Neuronal stem cell (in vitro differentiated cells): ENCODE measurements around the gene APMAP.

ENCODE experiments used
- DNase-seq: peaks from one replicate; pipeline ENCODE4 v3.0.0-alpha.2; 2013; ENCODE audit warnings: low spot score
- H2AFZ ChIP-seq: one replicate; pipeline ENCODE4 v1.6.1; 2013; ENCODE audit warnings: mild to moderate bottlenecking, low read length, inconsistent platforms
- H2AK5ac ChIP-seq: 2 replicates; pipeline ENCODE4 v1.6.1; 2013; ENCODE audit warnings: low read depth, mild to moderate bottlenecking, inconsistent platforms, low read length, moderate library complexity, mixed read lengths
- H2BK120ac ChIP-seq: 2 replicates; pipeline ENCODE4 v1.6.1; 2013; ENCODE audit warnings: low read depth, mild to moderate bottlenecking, inconsistent platforms, low read length, moderate library complexity, mixed read lengths
- H2BK12ac ChIP-seq: one replicate; pipeline ENCODE4 v1.6.1; 2013; ENCODE audit warnings: low read length, inconsistent platforms
- H2BK15ac ChIP-seq: 2 replicates; pipeline ENCODE4 v1.6.1; 2013; ENCODE audit warnings: mild to moderate bottlenecking, low read length, inconsistent platforms, mixed read lengths
- H2BK5ac ChIP-seq: one replicate; pipeline ENCODE4 v1.6.1; 2013; ENCODE audit warnings: inconsistent platforms, mild to moderate bottlenecking, low read length, moderate library complexity
- H3K14ac ChIP-seq: one replicate; pipeline ENCODE4 v1.6.1; 2013; ENCODE audit warnings: low read length, inconsistent platforms
- H3K18ac ChIP-seq: 2 replicates; pipeline ENCODE4 v1.6.1; 2013; ENCODE audit warnings: low read length, inconsistent platforms
- H3K23ac ChIP-seq: 2 replicates; pipeline ENCODE4 v1.6.1; 2013; ENCODE audit warnings: low read depth, mild to moderate bottlenecking, mixed read lengths, low read length, inconsistent platforms; ENCODE audit not compliant: poor library complexity
- H3K27ac ChIP-seq: replicated peaks from 3 replicates; pipeline ENCODE4 v1.5.1; 2013; ENCODE audit warnings: low read length, inconsistent platforms
- H3K27me3 ChIP-seq, 3 experiments: 2 replicates each; pipeline ENCODE4 v1.6.1; 2013; ENCODE audit warnings: low read length in 3 of 3, mild to moderate bottlenecking in 2 of 3, inconsistent platforms in 1 of 3, low read depth in 1 of 3, mixed read lengths in 1 of 3, moderate library complexity in 1 of 3; ENCODE audit not compliant: control insufficient read depth in 3 of 3, insufficient read depth in 3 of 3
- H3K36me3 ChIP-seq, 2 donors: replicated peaks in 1 of 2; 2 replicates each; pipeline ENCODE4 v1.6.1; 2013; ENCODE audit warnings: low read length in 2 of 2; ENCODE audit not compliant: control insufficient read depth in 2 of 2, insufficient read depth in 2 of 2
- H3K4ac ChIP-seq: 2 replicates; pipeline ENCODE4 v1.6.1; 2013; ENCODE audit warnings: inconsistent platforms, mild to moderate bottlenecking, low read length, moderate library complexity
- H3K4me1 ChIP-seq, 2 donors: 1 replicate in 1 of 2; 2 replicates in 1 of 2; pipeline ENCODE4 v1.6.1; 2013; ENCODE audit warnings: low read length in 2 of 2, low read depth in 1 of 2; ENCODE audit not compliant: control insufficient read depth in 2 of 2, insufficient read depth in 1 of 2
- H3K4me2 ChIP-seq: one replicate; pipeline ENCODE4 v1.6.1; 2013; ENCODE audit warnings: mild to moderate bottlenecking, low read length, inconsistent platforms; ENCODE audit not compliant: insufficient read depth, poor library complexity, severe bottlenecking
- H3K4me3 ChIP-seq, 2 donors: 2 replicates each; pipeline ENCODE4 v1.5.1; 2013; ENCODE audit warnings: low read length in 2 of 2, mild to moderate bottlenecking in 2 of 2, inconsistent platforms in 1 of 2, moderate library complexity in 1 of 2
- H3K79me1 ChIP-seq: one replicate; pipeline ENCODE4 v1.6.1; 2013; ENCODE audit warnings: low read depth, mild to moderate bottlenecking, inconsistent platforms, low read length, moderate library complexity
- H3K9ac ChIP-seq: one replicate; pipeline ENCODE4 v1.6.1; 2013; ENCODE audit warnings: mild to moderate bottlenecking, low read depth, low read length, inconsistent platforms; ENCODE audit not compliant: poor library complexity
- H3K9me3 ChIP-seq, 2 donors: replicated peaks in 1 of 2; 2 replicates each; pipeline versions ENCODE3 to v1.6.1; 2013; ENCODE audit warnings: low read length in 2 of 2, mild to moderate bottlenecking in 2 of 2, inconsistent platforms in 1 of 2, low read depth in 1 of 2, mixed read lengths in 1 of 2, moderate library complexity in 1 of 2; ENCODE audit not compliant: control insufficient read depth in 2 of 2, insufficient read depth in 1 of 2
- H4K8ac ChIP-seq: one replicate; pipeline ENCODE4 v1.6.1; 2013; ENCODE audit warnings: low read depth, mild to moderate bottlenecking, inconsistent platforms, low read length, moderate library complexity
- H4K91ac ChIP-seq: one replicate; pipeline ENCODE4 v1.6.1; 2013; ENCODE audit warnings: low read length, low read depth, mild to moderate bottlenecking, inconsistent platforms; ENCODE audit not compliant: poor library complexity
- WGBS, 2 donors: extraction: QIAGEN DNeasy Blood & Tissue Kit; methylation state at CpG; one replicate each; pipeline ENCODE4 v1.1.7; 2013; ENCODE audit warnings: missing lambda C conversion rate in 2 of 2, mixed read lengths in 1 of 2; ENCODE audit not compliant: insufficient read length in 2 of 2, insufficient replicate concordance in 1 of 2; ENCODE audit errors: extremely low coverage in 2 of 2; 5-methylcytosine and 5-hydroxymethylcytosine counted together

Gene APMAP

GRCh38 chr20:24953621-24954133, 38.9 kb downstream of the APMAP start:
- WGBS, 2 donors = no CpG with 5 or more reads among the region's 16 CpGs
- DNase-seq = no peak

GRCh38 chr20:24953209-24953575, 39.4 kb downstream of the APMAP start:
- peak overlapping the region; percentile 13 for H3K18ac ChIP-seq
- H2BK12ac ChIP-seq = no peak overlapping the region
- no peaks in the 10 kb centered on the region for H3K9me3 ChIP-seq
- DNase-seq = no peak
- H3K27me3 ChIP-seq = no peaks in the 10 kb centered on the region
- H2BK15ac ChIP-seq = no peak overlapping the region
- no CpG with 5 or more reads among the region's 8 CpGs for WGBS, 2 donors
- H3K23ac ChIP-seq = no peak overlapping the region
- H3K4me3 ChIP-seq = no peak overlapping the region
- no peak overlapping the region for H4K8ac ChIP-seq
- H2AK5ac ChIP-seq = peak overlapping the region; percentile 61
- H3K36me3 ChIP-seq = peaks cover 7 to 18% of the 10 kb centered on the region in 2 donors
- no peak overlapping the region for H3K14ac ChIP-seq
- no peak overlapping the region for H4K91ac ChIP-seq
- H2BK120ac ChIP-seq = no peak overlapping the region
- H2AFZ ChIP-seq = no peak overlapping the region
- H3K4me1 ChIP-seq = peaks cover 0 to 2% of the 10 kb centered on the region in 2 donors
- H3K4me2 ChIP-seq = no peak overlapping the region
- peaks cover 2% of the 10 kb centered on the region for H3K79me1 ChIP-seq
- H2BK5ac ChIP-seq = no peak overlapping the region
- no peak overlapping the region for H3K4ac ChIP-seq
- no peak overlapping the region for H3K27ac ChIP-seq
- H3K9ac ChIP-seq = no peak overlapping the region

More at GRCh38 chr20:24953621-24954133, 38.9 kb downstream of the APMAP start:
- H2AK5ac ChIP-seq = no peak overlapping the region
- H2BK120ac ChIP-seq = no peak overlapping the region
- H3K27ac ChIP-seq = no peak overlapping the region
- H3K79me1 ChIP-seq = peaks cover 2% of the 10 kb centered on the region
- H3K9ac ChIP-seq = no peak overlapping the region
- H2BK15ac ChIP-seq = no peak overlapping the region
- peaks cover 0 to 2% of the 10 kb centered on the region in 2 donors for H3K4me1 ChIP-seq
- H3K4me3 ChIP-seq = no peak overlapping the region
- no peaks in the 10 kb centered on the region for H3K27me3 ChIP-seq
- peaks cover 7 to 22% of the 10 kb centered on the region in 2 donors for H3K36me3 ChIP-seq
- peak overlapping the region; percentile 13 for H3K18ac ChIP-seq
- no peak overlapping the region for H2AFZ ChIP-seq
- no peak overlapping the region for H2BK12ac ChIP-seq
- no peaks in the 10 kb centered on the region for H3K9me3 ChIP-seq
- H3K4ac ChIP-seq = no peak overlapping the region
- H2BK5ac ChIP-seq = no peak overlapping the region
- H4K8ac ChIP-seq = no peak overlapping the region
- no peak overlapping the region for H3K23ac ChIP-seq
- H4K91ac ChIP-seq = no peak overlapping the region
- no peak overlapping the region for H3K4me2 ChIP-seq
- no peak overlapping the region for H3K14ac ChIP-seq

- no peak overlapping the region for H2BK15ac ChIP-seq
Observed at GRCh38 chr20:24952376-24953208, 40.0 kb downstream of the APMAP start.

GRCh38 chr20:24951536-24952083, 40.9 kb downstream of the APMAP start:
- H3K27ac ChIP-seq = no peak overlapping the region
- H3K27me3 ChIP-seq = no peaks in the 10 kb centered on the region
- no peak overlapping the region for H2AK5ac ChIP-seq
- no peak overlapping the region for H3K4me3 ChIP-seq
- no peak overlapping the region for H2BK120ac ChIP-seq
- peaks cover 4 to 8% of the 10 kb centered on the region in 2 donors for H3K36me3 ChIP-seq
- no peak for DNase-seq
- no peak overlapping the region for H3K4ac ChIP-seq
- H3K79me1 ChIP-seq = peaks cover 1% of the 10 kb centered on the region
- H3K23ac ChIP-seq = no peak overlapping the region
- no peak overlapping the region for H3K14ac ChIP-seq
- H2BK12ac ChIP-seq = no peak overlapping the region
- peaks cover 0 to 2% of the 10 kb centered on the region in 2 donors for H3K4me1 ChIP-seq
- H3K4me2 ChIP-seq = no peak overlapping the region
- peak overlapping the region; percentile 40 for H3K18ac ChIP-seq
- H3K9ac ChIP-seq = no peak overlapping the region
- no peak overlapping the region for H4K8ac ChIP-seq
- H2BK15ac ChIP-seq = no peak overlapping the region
- no peaks in the 10 kb centered on the region for H3K9me3 ChIP-seq
- no CpG with 5 or more reads among the region's 11 CpGs for WGBS, 2 donors
- H2BK5ac ChIP-seq = no peak overlapping the region
- H4K91ac ChIP-seq = no peak overlapping the region
- H2AFZ ChIP-seq = no peak overlapping the region

More at GRCh38 chr20:24952376-24953208, 40.0 kb downstream of the APMAP start:
- Histone ChIP-seq H3K27ac (no peak overlapping the region), H3K4me1 (peaks cover 0 to 2% of the 10 kb centered on the region in 2 donors), H4K8ac (no peak overlapping the region), H3K14ac (no peak overlapping the region), H3K23ac (no peak overlapping the region), H2BK5ac (no peak overlapping the region), H2AK5ac (peak overlapping the region; percentile 61), H3K36me3 (peaks cover 6 to 12% of the 10 kb centered on the region in 2 donors), H3K27me3 (no peaks in the 10 kb centered on the region), H4K91ac (no peak overlapping the region), H3K4me3 (no peak overlapping the region), H3K4me2 (no peak overlapping the region), H2AFZ (no peak overlapping the region), H2BK12ac (no peak overlapping the region), H3K9me3 (no peaks in the 10 kb centered on the region), H3K79me1 (peaks cover 2% of the 10 kb centered on the region), H3K9ac (no peak overlapping the region), H3K18ac (peak overlapping the region; percentile 64), H3K4ac (no peak overlapping the region), H2BK120ac (no peak overlapping the region)
- DNase-seq = no peak
- no CpG with 5 or more reads among the region's 12 CpGs for WGBS, 2 donors
